Neural cell (in vitro differentiated cells): ENCODE measurements around the gene NIT1.

Source experiments
- EP300 ChIP-seq: fragments of 450-650 bp; conservative IDR thresholded peaks from 2 replicates; pipeline ENCODE4 v1.6.1; 2014; ENCODE audit warnings: antibody characterized with exemption, mild to moderate bottlenecking, moderate library complexity; ENCODE audit not compliant: poor library complexity, severe bottlenecking
- TF ChIP-seq, protein P1 (sequence below): fragments of 450-650 bp; IDR thresholded peaks from 2 replicates; pipeline ENCODE4 v1.5.1; 2014; ENCODE audit warnings: antibody characterized with exemption, mild to moderate bottlenecking, moderate library complexity; ENCODE audit not compliant: poor library complexity, severe bottlenecking

DNA sequence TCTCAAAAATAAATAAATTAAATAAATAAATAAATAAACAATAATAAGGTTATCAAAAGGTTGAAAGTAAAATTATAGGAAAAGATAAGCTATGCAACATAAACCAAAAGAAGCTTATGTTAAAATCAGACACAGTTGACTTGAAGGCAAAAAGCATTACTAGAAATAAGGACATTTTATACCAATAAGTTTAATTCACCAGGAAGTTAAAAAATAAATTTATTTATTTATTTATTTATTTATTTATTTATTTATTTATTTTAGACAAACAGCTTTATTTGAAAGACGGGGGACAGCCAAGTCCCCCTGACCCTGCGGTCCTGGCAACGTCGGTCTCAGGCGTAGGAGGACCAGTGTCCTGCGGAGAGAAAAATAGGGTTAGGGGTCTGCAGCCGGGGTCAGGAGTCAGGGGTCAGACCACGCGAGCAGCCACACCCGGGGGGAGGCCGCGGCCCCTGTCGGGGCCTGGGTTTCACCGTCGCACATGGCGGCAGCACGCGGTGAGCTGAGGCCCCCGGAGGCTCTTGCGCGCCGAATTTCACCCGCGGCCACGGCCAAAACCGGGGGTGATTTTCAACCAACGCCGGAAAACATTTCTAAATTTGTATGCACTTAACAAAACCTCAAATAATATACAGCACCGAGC is 23.0 kb downstream of the NIT1 start:
- TF ChIP-seq, protein P1, sequence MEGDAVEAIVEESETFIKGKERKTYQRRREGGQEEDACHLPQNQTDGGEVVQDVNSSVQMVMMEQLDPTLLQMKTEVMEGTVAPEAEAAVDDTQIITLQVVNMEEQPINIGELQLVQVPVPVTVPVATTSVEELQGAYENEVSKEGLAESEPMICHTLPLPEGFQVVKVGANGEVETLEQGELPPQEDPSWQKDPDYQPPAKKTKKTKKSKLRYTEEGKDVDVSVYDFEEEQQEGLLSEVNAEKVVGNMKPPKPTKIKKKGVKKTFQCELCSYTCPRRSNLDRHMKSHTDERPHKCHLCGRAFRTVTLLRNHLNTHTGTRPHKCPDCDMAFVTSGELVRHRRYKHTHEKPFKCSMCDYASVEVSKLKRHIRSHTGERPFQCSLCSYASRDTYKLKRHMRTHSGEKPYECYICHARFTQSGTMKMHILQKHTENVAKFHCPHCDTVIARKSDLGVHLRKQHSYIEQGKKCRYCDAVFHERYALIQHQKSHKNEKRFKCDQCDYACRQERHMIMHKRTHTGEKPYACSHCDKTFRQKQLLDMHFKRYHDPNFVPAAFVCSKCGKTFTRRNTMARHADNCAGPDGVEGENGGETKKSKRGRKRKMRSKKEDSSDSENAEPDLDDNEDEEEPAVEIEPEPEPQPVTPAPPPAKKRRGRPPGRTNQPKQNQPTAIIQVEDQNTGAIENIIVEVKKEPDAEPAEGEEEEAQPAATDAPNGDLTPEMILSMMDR = no peak
- TF ChIP-seq EP300 = no peak
